HG03469 (cell line): Measurements from ENCODE around the gene ZNG1E.
"Not testable (repeated sequence)": the region's sequence is repeated elsewhere in the genome, so short reads cannot be mapped to it uniquely, and the experiment has no call there.

Experiments
- ATAC-seq: cut with Tn5 transposase; IDR thresholded peaks from one replicate; pipeline ENCODE4 v1.9.1; 2021; ENCODE audit warnings: mild to moderate bottlenecking, moderate library complexity, moderate number of reproducible peaks; ENCODE audit not compliant: unreplicated experiment

ZNG1E gene

DNA sequence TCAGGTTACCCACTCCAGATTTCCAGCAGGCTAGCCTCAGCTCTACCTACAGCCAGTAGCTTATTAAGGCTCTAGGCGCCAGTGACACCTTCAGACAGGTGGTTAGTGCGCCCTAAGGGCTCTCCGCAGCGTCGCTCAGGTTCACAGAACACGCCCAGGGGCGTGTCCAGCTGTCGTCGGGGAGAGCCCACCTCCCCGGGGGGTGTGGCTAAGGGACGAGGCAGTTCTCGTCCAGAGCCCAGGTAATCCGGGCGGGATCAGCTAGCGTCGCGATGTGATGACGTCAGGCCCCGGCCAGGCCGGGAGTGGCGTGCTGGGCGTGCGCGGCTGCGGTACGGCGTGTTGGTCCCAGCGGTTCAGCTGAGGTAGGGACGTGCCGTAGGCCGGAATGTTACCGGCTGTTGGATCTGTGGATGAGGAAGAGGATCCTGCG, at the start of gene ZNG1E:
ZNG1E (plus strand) TSS at position 340 of the 433 bp plus-strand sequence; CDS start at position 389, 49 bp downstream.
- not testable (repeated sequence) for ATAC-seq

DNA sequence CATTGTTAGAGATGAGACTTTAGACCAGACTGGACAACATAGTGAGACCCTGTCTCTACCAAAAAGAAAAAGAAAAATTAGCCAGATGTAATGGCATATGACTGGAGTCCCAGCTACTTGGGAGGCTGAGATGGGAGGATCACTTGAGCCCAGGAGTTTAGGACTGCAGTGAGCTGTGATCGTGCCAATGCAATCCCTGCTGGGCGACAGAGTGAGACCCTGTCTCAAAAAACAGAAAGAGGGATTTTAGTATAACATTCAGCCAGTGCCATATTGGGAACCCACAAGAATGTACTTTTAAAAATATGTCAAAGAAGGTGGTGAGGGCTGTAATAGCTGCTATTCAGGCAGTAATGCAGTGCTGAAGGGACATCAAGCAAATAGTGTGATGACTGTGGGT, 2.1 kb upstream of the ZNG1E start:
- not testable (repeated sequence) for ATAC-seq

- not testable (repeated sequence) for ATAC-seq
These were observed 710 bp upstream of the ZNG1E start for GRCh38 chr9:65675018-65675417.

DNA sequence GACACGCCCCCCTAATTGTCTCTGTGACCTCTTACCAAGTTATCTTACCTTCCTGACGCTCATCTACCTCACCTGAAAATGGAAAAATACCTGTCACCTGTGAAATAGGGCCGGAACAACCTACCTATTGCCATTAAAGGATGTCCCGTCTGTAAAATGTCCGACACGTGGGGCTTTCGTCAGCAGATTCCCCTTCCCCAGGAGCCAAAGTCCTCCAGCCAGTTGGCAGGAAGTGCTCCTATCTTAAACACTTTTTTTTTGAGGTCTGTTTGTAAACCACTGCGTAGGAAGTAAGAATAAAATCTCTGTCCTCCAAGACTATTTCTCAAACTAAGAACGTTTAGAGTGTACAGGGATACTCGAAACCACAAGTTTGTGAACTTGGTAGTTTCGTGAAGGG, 661 bp downstream of the ZNG1E start:
- not testable (repeated sequence) for ATAC-seq

- ATAC-seq = not testable (repeated sequence)
These were observed 2.8 kb downstream of the ZNG1E start for GRCh38 chr9:65678533-65678932.

DNA sequence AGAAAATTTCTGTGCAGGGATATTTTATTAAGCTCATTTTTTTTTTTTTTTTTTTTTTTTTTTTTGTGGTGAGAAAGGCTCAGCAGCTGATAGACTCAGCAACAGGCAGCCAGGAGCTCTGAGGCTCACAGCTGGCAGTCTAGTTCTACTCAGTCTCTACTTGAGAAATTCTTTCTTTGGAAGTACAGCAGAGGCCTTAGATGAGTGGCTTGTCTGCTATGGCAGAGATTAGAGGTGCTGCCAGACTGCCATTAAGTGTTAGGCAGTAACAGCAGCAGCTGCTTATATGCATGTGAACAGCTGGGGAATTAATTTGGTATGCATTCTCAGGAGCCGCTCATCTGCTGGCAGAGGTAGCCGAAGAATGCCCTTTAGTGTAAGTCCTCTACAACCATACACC, 27.8 kb downstream of the ZNG1E start:
- ATAC-seq = not testable (repeated sequence)

GRCh38 chr9:65714445-65714844, 38.7 kb downstream of the ZNG1E start:
- not testable (repeated sequence) for ATAC-seq

- not testable (repeated sequence) for ATAC-seq
These were observed 61.4 kb downstream of the ZNG1E start, which contains the start of gene FOXD4L4 for GRCh38 chr9:65737096-65737564. FOXD4L4 (plus strand) TSS chr9:65737146; CDS start chr9:65737146, 0 bp downstream.

- ATAC-seq = not testable (repeated sequence)
These were observed 62.4 kb downstream of the ZNG1E start for GRCh38 chr9:65738133-65738532.
